HEK293T (cell line): ENCODE data around the gene SLC34A1.

Experiments used
- ELF4 ChIP-seq: fragments of 450-650 bp; IDR thresholded peaks from 2 replicates; pipeline ENCODE4 v1.6.1; 2017; ENCODE audit warnings: antibody characterized with exemption
- FOXM1 ChIP-seq: fragments of 450-650 bp; IDR thresholded peaks from 2 replicates; pipeline ENCODE4 v1.6.1; 2017; ENCODE audit warnings: mild to moderate bottlenecking, borderline replicate concordance
- LEF1 ChIP-seq: fragments of 450-650 bp; IDR thresholded peaks from 2 replicates; pipeline ENCODE4 v1.6.1; 2017; ENCODE audit warnings: mild to moderate bottlenecking, borderline replicate concordance

DNA sequence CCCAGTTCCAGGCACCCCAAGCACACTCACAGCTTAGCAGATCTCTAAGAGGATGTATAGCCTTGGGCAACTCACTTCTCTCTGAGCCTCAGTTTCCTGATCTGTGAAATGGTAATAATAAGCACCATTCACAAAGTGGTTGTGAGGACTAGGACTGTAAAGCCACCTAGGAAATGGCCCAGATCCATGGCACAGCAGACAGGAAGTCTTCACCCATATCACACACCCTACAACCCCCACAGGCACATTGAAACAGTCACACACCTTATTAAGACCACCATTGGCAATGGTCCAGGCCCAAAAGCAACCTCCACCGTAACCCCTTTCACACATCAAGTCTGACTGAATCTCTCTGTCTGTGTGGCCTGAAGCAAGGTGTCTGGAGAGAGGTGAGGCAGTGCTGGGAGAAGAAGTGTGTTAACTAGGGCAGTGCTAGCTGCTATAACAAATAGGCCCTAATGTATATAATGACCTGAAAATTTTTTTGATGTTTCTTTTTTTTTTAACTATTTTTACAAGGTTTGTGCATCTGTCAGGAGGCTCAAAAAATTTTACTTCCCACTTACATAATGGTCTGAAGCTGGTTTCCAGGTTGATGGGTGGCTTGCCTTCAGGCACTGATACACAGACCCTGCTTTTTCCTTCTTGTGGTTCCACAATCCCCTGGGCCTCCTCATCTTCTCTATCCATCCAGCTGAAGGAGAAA lies 28.9 kb upstream of the SLC34A1 start:
- TF ChIP-seq FOXM1 (no peak), ELF4 (no peak), LEF1 (no peak)
